Stimulated activated CD4-positive, alpha-beta T cell treated with anti-CD3 and anti-CD28 coated beads, Interleukin-12 subunit alpha, Interleukin-12 subunit beta, amount 100 ng/mL, for 4 hours (primary cell): ENCODE measurements around the gene CDC25A.

Experiments used
- DNase-seq: peaks from one replicate; pipeline ENCODE4 v3.0.0-alpha.2; 2020

Gene CDC25A

GRCh38 chr3:48194446-48195071 is 6.3 kb upstream of the CDC25A start:
- DNase-seq: no peak

- DNase-seq: no peak
Observed at GRCh38 chr3:48190911-48191310, 2.7 kb upstream of the CDC25A start.

- no peak for DNase-seq
Observed at GRCh38 chr3:48189321-48189720, 1.1 kb upstream of the CDC25A start.

GRCh38 chr3:48187579-48188265 is 495 bp downstream of the CDC25A start:
- DNase-seq: peak; percentile 33

GRCh38 chr3:48187301-48187578 is 977 bp downstream of the CDC25A start:
- DNase-seq: no peak

GRCh38 chr3:48186631-48187300 is 1.5 kb downstream of the CDC25A start:
- DNase-seq: no peak

GRCh38 chr3:48185129-48185528 is 3.1 kb downstream of the CDC25A start:
- no peak for DNase-seq

- DNase-seq: no peak
Observed at GRCh38 chr3:48184299-48184698, 3.9 kb downstream of the CDC25A start.

- no peak for DNase-seq
Observed at GRCh38 chr3:48180531-48181253, 7.5 kb downstream of the CDC25A start.

- no peak for DNase-seq
Observed at GRCh38 chr3:48180021-48180420, 8.2 kb downstream of the CDC25A start.

- DNase-seq: no peak
Observed at GRCh38 chr3:48178072-48178471, 10.1 kb downstream of the CDC25A start.

- DNase-seq: peak; percentile 40
Observed at GRCh38 chr3:48157950-48158376, 30.3 kb downstream of the CDC25A start.

GRCh38 chr3:48157202-48157840 is 30.9 kb downstream of the CDC25A start:
- DNase-seq: no peak

GRCh38 chr3:48156163-48156562 is 32.1 kb downstream of the CDC25A start:
- no peak for DNase-seq

GRCh38 chr3:48155122-48155521 is 33.1 kb downstream of the CDC25A start:
- no peak for DNase-seq

- DNase-seq: no peak
Observed at GRCh38 chr3:48151807-48152427, 36.3 kb downstream of the CDC25A start.

- DNase-seq: peak; percentile 38
Observed at GRCh38 chr3:48151058-48151806, 37.0 kb downstream of the CDC25A start.

GRCh38 chr3:48143992-48144391 is 44.2 kb downstream of the CDC25A start:
- DNase-seq: no peak

GRCh38 chr3:48143567-48143966 is 44.6 kb downstream of the CDC25A start:
- DNase-seq: no peak

GRCh38 chr3:48142316-48142870 is 45.8 kb downstream of the CDC25A start:
- no peak for DNase-seq

- no peak for DNase-seq
Observed at GRCh38 chr3:48141604-48142137, 46.5 kb downstream of the CDC25A start.
